Muscle of leg (tissue), 9 donors: Measurements from ENCODE around the gene ASAP3. TPM values are rescaled to one million over a fixed set of nuclear protein-coding genes. Genes with fewer than 3 reads are reported as not detected.

Experiments
- polyA plus RNA-seq, 8 donors: library from polyadenylated mRNA; unstranded; fragments of 120-200 nt; gene quantifications; one replicate each; pipeline versions ENCODE4 v1.2.1 to v1.2.3, GENCODE V29; 2013; ENCODE audit warnings: inconsistent platforms in 1 of 8, low replicate concordance in 1 of 8; ENCODE audit not compliant: insufficient read length in 8 of 8, insufficient read depth in 1 of 8
- total RNA-seq: library from RNA; stranded (reverse); fragments of 120-200 nt; gene quantifications from one replicate; pipeline ENCODE4 v1.2.4, GENCODE V29; 2013

The ASAP3 gene
- total and polyA plus RNA-seq, 9 donors: 47.6 to 66.3 (median 54.1) TPM

Other genes with a start within 250 kb of the ASAP3 start
- 99.8 TPM for gene HNRNPR, start 139.9 kb downstream of the ASAP3 start, total RNA-seq
- gene HNRNPR, start 139.9 kb downstream of the ASAP3 start, polyA plus RNA-seq: 100 to 1,000 TPM; 134 to 176 (median 147) TPM
- gene ZNF436, start 114.3 kb downstream of the ASAP3 start, total RNA-seq: 50.8 TPM
- gene ZNF436, start 114.3 kb downstream of the ASAP3 start, polyA plus RNA-seq: 10 to 100 TPM; 30.0 to 42.9 (median 38.4) TPM
- gene TCEA3, start 59.4 kb downstream of the ASAP3 start, total RNA-seq: 245 TPM
- 100 to 1,000 TPM; 203 to 357 (median 300) TPM for gene TCEA3, start 59.4 kb downstream of the ASAP3 start, polyA plus RNA-seq
- gene E2F2, start 47.1 kb upstream of the ASAP3 start, total RNA-seq: 3.5 TPM
- gene E2F2, start 47.1 kb upstream of the ASAP3 start, polyA plus RNA-seq: 1 to 10 TPM; 4.2 to 6.2 (median 5.0) TPM
- gene ID3, start 75.3 kb upstream of the ASAP3 start, total RNA-seq: 129 TPM
- 10 to 100 TPM; 46.9 to 98.2 (median 77.3) TPM for gene ID3, start 75.3 kb upstream of the ASAP3 start, polyA plus RNA-seq
- 3,143 TPM for gene RPL11, start 207.6 kb upstream of the ASAP3 start, total RNA-seq
- 1,000 to 10,000 TPM; 2,763 to 3,658 (median 3,083) TPM for gene RPL11, start 207.6 kb upstream of the ASAP3 start, polyA plus RNA-seq